HG03135 (cell line): ENCODE measurements around the gene FAM81A.
"Not testable (repeated sequence)": the region's sequence is repeated elsewhere in the genome, so short reads cannot be mapped to it uniquely, and the experiment has no call there.

Source experiments
- ATAC-seq: cut with Tn5 transposase; IDR thresholded peaks from one replicate; pipeline ENCODE4 v1.9.1; 2021; ENCODE audit warnings: mild to moderate bottlenecking, moderate library complexity; ENCODE audit not compliant: unreplicated experiment

The FAM81A gene

GRCh38 chr15:59420986-59421618 is 16.9 kb upstream of the FAM81A start:
- ATAC-seq, result no peak

- no peak for ATAC-seq
These were observed 13.4 kb upstream of the FAM81A start for GRCh38 chr15:59424616-59425015.

- not testable (repeated sequence) for ATAC-seq
These were observed 9.1 kb upstream of the FAM81A start for GRCh38 chr15:59428898-59429297.

- ATAC-seq, result no peak
These were observed 5.6 kb upstream of the FAM81A start for GRCh38 chr15:59432389-59432788.

- ATAC-seq, result no peak
These were observed 3.5 kb upstream of the FAM81A start for GRCh38 chr15:59434481-59434880.

- ATAC-seq, result no peak
These were observed 1.2 kb upstream of the FAM81A start for GRCh38 chr15:59436774-59437141.

GRCh38 chr15:59437142-59437816 is 707 bp upstream of the FAM81A start:
- no peak for ATAC-seq

GRCh38 chr15:59438625-59439290 is 772 bp downstream of the FAM81A start:
- ATAC-seq, result no peak

GRCh38 chr15:59439576-59439975 is 1.6 kb downstream of the FAM81A start:
- ATAC-seq, result no peak

- no peak for ATAC-seq
These were observed 5.5 kb downstream of the FAM81A start for GRCh38 chr15:59443341-59444072.

GRCh38 chr15:59444081-59444835 is 6.3 kb downstream of the FAM81A start:
- ATAC-seq, result no peak

GRCh38 chr15:59444980-59445545 is 7.1 kb downstream of the FAM81A start:
- no peak for ATAC-seq

GRCh38 chr15:59446232-59446957 is 8.4 kb downstream of the FAM81A start:
- ATAC-seq, result no peak

- ATAC-seq, result no peak
These were observed 9.4 kb downstream of the FAM81A start for GRCh38 chr15:59447367-59447766.

- ATAC-seq, result no peak
These were observed 10.9 kb downstream of the FAM81A start for GRCh38 chr15:59448871-59449270.

GRCh38 chr15:59453474-59454215 is 15.7 kb downstream of the FAM81A start:
- ATAC-seq, result no peak

GRCh38 chr15:59456114-59456513 is 18.1 kb downstream of the FAM81A start:
- ATAC-seq, result no peak

GRCh38 chr15:59457103-59457502 is 19.1 kb downstream of the FAM81A start:
- no peak for ATAC-seq

- no peak for ATAC-seq
These were observed 23.5 kb downstream of the FAM81A start for GRCh38 chr15:59461521-59461920.
